ENCODE data around the gene EPB41L1. TPM values are rescaled to one million over a fixed set of nuclear protein-coding genes. Genes with fewer than 3 reads are reported as not detected.

The EPB41L1 gene
- total RNA-seq, 2 donors from 2014 or later: 0.26 to 1.0 TPM

DNA sequence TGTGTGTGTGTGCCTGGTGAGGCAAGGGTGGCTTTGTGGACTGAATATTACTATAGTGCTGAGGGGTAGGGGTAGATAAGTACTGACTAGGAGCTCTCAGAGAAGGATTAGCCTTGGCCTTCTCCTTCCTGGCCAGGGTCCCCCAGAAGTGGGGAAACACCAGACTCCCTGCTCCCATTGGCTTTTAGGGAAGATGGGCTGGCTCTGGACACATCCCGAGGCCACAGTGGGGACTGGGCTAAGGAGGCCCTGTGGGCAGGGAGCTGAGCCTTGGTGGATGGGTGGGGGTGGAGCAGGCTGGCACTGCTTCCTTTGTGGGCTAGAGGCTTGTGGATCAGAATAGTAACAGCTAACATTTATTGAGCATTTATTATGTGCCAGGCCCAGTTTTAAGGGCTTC lies 3.1 kb downstream of the EPB41L1 start:
- no peak for ATAC-seq (replicated peaks)
- no peaks in the 10 kb centered on the region for H3K9me3 Mint-ChIP-seq
- no peak overlapping the region for H3K27ac Mint-ChIP-seq
- H3K27me3 Mint-ChIP-seq: peaks cover 23% of the 10 kb centered on the region
- no peaks in the 10 kb centered on the region for H3K4me1 Mint-ChIP-seq
- no peaks in the 10 kb centered on the region for H3K36me3 Mint-ChIP-seq (ENCODE audit: low read depth)
- no peak overlapping the region for H3K4me3 Mint-ChIP-seq

DNA sequence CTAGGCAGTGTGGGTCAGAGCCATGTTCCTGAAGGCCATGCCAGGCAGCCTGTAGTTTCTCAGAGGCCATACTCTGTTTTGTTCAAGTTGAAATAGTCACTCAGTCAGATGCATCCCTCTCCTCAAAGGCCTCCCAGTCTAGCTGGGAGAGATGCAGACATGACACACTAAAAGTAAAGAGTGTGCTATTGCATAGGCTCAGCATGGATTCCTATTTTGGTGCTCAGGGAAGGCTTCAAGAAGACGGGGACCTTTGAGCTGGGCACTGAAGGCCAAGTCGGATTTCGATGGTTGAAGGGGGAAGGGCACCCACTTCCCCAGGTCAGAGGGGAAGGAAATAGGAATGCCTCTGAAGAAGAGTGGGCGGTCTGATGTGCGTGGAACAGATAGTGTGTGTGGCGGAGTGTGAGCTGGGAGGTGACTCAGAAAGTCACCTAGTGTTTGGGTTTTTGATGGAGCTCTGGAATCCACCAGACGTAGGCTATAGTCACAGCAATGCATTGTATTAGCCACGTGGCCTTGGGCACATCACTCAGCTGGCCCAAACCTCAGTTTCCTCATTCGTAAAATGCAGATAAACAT lies 3.7 kb downstream of the EPB41L1 start:
- peak; percentile 29 for ATAC-seq (replicated peaks)
- H3K9me3 Mint-ChIP-seq: no peaks in the 10 kb centered on the region
- H3K27me3 Mint-ChIP-seq: peaks cover 17% of the 10 kb centered on the region
- H3K4me3 Mint-ChIP-seq: no peak overlapping the region
- no peaks in the 10 kb centered on the region for H3K4me1 Mint-ChIP-seq
- no peaks in the 10 kb centered on the region for H3K36me3 Mint-ChIP-seq (ENCODE audit: low read depth)
- no peak overlapping the region for H3K27ac Mint-ChIP-seq

DNA sequence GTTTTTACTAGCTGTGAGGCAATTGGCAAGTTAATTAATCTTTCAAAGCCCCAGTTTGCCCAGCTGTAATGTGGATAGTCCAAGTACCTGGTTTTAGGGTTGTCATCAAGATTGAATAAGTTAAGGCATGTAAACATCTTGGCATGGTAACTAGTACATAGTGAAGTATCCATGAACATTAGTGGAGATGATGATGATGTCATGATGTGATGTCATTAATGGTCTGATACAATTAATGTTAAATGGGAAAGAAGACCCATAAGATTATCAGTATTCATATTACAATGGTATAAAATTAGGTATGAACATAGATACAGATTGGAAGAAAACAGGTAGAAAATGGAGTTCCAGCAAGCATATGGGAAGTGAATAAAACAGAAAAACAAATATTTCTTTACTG lies 5.3 kb downstream of the EPB41L1 start:
- H3K36me3 Mint-ChIP-seq (ENCODE audit: low read depth): no peaks in the 10 kb centered on the region
- no peaks in the 10 kb centered on the region for H3K4me1 Mint-ChIP-seq
- H3K4me3 Mint-ChIP-seq: no peak overlapping the region
- no peaks in the 10 kb centered on the region for H3K9me3 Mint-ChIP-seq
- ATAC-seq (replicated peaks): no peak
- no peak overlapping the region for H3K27ac Mint-ChIP-seq
- peaks cover 10% of the 10 kb centered on the region for H3K27me3 Mint-ChIP-seq

DNA sequence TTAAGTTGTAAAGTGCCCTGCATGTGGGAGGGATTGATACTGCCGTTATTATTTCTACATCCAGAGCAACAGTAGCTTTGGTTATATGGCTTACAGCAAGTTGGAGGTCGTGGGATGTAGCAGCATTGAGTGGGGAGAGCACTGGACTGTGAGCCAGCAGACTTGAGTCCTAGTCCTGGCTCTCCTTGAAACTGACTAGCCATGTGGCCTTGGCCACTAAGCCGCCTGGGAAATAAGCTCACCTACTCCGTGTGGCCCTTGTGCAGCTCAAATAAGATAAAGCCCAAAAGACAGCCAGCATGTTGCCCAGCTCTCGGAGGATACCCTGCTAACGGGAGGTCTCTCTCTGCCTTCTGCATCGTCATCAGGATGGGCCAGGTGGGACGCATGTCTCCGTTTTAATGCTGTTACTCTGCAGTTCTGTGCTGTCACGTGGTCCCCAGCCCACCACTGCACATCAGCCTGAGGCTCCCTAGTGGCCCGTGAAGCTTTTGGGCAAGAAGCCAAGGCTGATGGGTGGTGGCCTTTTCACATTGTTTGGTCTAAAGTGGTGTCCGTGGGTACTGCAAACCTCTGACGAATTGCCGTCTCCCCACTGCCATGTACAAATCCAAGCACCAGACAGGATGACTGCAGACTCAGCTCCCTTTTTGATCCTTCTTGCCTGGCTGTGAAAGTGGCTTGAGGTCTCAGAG lies 7.9 kb downstream of the EPB41L1 start:
- no peaks in the 10 kb centered on the region for H3K4me1 Mint-ChIP-seq
- H3K27me3 Mint-ChIP-seq: no peaks in the 10 kb centered on the region
- H3K9me3 Mint-ChIP-seq: no peaks in the 10 kb centered on the region
- ATAC-seq (replicated peaks): no peak
- no peak overlapping the region for H3K4me3 Mint-ChIP-seq
- no peak overlapping the region for H3K27ac Mint-ChIP-seq
- no peaks in the 10 kb centered on the region for H3K36me3 Mint-ChIP-seq (ENCODE audit: low read depth)

DNA sequence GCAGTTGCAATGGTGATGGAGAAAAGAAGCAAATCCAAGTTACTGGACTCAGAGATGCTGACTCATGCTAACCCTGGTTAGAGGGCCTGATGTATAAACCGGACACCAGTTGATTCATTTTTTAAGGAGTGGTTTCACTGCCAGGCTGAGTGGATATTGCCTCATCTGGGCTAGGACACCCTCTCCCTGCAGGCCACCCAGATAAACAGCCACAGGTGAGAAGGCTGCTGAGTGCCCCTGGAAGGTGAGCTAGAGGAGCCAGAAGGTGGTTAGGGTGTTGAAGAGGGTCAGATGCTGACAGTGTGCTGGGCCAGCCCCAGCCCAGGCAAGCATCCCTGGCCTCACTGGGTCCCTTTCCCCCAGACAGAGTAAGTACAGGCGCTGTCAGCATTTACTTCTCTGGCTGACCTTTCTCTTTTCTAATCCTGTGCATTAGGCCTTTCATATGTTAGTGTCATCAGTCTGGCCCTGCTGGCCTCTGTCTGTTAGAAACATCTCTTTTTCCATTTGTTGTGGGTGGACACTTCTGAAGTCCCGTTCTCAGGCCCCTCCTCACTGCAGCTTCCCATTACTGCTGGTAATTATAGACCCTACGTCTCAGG lies 13.5 kb downstream of the EPB41L1 start:
- no peak for ATAC-seq (replicated peaks)
- Mint-ChIP-seq H3K27me3 (peaks cover 4% of the 10 kb centered on the region), H3K4me3 (no peak overlapping the region), H3K4me1 (no peaks in the 10 kb centered on the region), H3K9me3 (no peaks in the 10 kb centered on the region), H3K27ac (no peak overlapping the region), H3K36me3 (ENCODE audit: low read depth) (no peaks in the 10 kb centered on the region)

DNA sequence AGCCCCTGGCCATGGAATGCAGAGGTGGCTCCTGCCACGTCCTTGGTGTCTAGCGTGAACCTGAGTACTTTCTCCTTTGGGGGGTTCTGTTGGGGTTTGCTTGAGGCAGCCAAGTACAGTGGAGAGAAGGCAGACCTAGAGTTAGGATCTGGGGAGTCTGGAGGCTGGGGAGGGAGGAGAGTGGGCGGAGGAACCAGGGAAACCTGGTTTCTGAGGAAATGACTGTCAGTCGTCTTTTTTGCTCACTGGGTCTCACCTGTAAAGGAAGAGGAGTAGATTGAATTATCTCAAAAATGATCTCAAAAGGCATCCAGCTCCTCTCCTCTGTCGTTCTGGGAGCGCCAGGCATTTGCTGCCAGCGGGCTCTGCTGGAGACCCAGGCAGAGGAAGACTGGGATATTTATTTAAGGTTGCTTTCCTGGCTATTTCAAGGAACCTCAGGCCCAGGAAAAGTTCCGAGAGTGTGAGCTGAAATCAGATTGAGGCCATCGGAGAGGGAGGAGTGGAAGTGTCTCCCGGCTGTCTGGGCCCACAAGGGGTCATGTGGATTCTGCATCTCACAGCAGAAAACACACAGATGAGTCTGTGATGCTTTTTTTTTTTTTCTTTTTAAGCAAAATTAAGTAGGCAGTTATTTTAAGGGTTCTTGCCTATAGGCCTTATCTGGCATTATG lies 16.1 kb downstream of the EPB41L1 start:
- Mint-ChIP-seq H3K4me1 (no peaks in the 10 kb centered on the region), H3K36me3 (ENCODE audit: low read depth) (no peaks in the 10 kb centered on the region), H3K4me3 (no peak overlapping the region), H3K27ac (no peak overlapping the region), H3K27me3 (peaks cover 4% of the 10 kb centered on the region), H3K9me3 (no peaks in the 10 kb centered on the region)
- ATAC-seq (replicated peaks): no peak

DNA sequence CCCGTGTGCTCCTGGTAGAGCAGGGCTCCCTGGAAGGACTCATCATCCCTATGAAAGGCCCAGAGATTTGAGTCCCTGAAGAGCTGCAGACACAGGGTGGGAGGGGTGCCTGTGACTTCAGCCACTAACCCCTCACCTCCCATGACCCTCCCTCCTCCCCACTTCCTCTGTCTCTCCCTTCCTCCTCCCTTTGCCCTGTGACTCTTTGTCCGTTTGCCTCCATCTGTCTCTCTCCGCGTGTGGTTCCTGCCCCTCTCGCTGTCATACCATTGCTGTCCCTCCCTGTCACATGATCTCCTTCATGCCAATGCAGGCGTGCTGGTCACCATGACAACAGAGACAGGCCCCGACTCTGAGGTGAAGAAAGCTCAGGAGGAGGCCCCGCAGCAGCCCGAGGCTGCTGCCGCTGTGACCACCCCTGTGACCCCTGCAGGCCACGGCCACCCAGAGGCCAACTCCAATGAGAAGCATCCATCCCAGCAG lies 19.0 kb downstream of the EPB41L1 start:
- ATAC-seq (replicated peaks): no peak
- Mint-ChIP-seq H3K9me3 (no peaks in the 10 kb centered on the region), H3K27me3 (peaks cover 8% of the 10 kb centered on the region), H3K4me1 (no peaks in the 10 kb centered on the region), H3K4me3 (no peak overlapping the region), H3K36me3 (ENCODE audit: low read depth) (no peaks in the 10 kb centered on the region), H3K27ac (no peak overlapping the region)

DNA sequence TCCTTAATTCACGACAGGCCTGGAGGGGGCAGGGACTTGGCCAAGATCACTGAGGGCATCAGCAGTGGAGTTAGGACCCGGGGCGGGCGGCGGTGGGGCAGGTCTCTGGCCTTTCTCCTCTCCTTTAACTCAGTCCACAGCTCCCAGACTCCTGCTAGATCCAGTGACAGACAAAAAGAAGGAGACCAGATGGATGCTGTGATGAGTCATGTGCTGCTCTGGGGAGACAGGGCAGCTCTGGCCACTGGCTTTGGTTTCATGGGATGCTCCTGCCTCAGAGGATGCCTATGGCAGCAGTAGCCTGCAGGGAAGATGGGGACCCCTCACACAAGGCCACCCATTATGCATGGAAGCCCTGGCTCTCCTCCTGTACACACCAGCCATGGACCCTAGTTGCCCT lies 20.5 kb downstream of the EPB41L1 start:
- Mint-ChIP-seq H3K27ac (no peak overlapping the region), H3K4me3 (no peak overlapping the region), H3K27me3 (peaks cover 4% of the 10 kb centered on the region), H3K9me3 (no peaks in the 10 kb centered on the region), H3K4me1 (no peaks in the 10 kb centered on the region), H3K36me3 (ENCODE audit: low read depth) (no peaks in the 10 kb centered on the region)
- no peak for ATAC-seq (replicated peaks)

DNA sequence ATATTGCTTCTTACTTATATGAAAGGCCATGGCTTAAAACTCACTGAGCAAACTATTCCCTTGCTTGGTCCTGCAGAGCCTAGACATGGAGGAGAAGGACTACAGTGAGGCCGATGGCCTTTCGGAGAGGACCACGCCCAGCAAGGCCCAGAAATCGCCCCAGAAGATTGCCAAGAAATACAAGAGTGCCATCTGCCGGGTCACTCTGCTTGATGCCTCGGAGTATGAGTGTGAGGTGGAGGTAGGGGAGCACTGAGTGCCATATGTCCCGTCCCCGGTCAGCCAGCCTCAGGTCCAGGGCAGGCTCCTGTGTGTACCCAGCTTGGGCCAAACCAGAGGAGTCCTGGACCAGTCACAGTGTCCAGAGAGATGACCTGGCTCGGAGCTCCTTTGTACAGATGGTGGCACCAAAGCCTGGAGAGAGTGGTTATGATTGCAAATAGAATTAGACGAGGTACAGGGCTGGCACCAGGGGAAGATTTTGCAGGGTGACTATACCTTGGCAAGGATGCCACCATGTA lies 21.0 kb downstream of the EPB41L1 start:
- no peak for ATAC-seq (replicated peaks)
- peaks cover 4% of the 10 kb centered on the region for H3K27me3 Mint-ChIP-seq

DNA sequence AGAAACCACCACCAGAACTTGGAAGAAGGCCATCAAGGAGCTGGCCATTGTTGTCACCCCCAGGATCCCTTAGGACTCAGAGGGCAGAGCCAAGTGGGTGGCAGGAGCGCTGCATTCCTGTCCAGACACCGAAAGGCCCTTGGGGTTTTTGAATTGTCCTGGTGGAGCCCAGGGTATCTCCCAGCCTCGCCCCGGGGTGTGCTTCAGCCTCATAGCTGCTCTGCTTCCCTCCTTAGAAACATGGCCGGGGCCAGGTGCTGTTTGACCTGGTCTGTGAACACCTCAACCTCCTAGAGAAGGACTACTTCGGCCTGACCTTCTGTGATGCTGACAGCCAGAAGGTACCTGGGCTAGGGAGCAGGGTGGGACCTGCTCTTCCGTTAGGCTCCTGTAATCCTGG lies 23.2 kb downstream of the EPB41L1 start:
- H3K36me3 Mint-ChIP-seq (ENCODE audit: low read depth): no peaks in the 10 kb centered on the region
- H3K4me3 Mint-ChIP-seq: no peak overlapping the region
- no peaks in the 10 kb centered on the region for H3K4me1 Mint-ChIP-seq
- H3K27ac Mint-ChIP-seq: no peak overlapping the region
- ATAC-seq (replicated peaks): no peak
- no peaks in the 10 kb centered on the region for H3K9me3 Mint-ChIP-seq
- H3K27me3 Mint-ChIP-seq: peaks cover 4% of the 10 kb centered on the region

More for the DNA sequence above, 21.0 kb downstream of the EPB41L1 start:
- Mint-ChIP-seq H3K27ac (no peak overlapping the region), H3K4me1 (no peaks in the 10 kb centered on the region), H3K9me3 (no peaks in the 10 kb centered on the region), H3K36me3 (ENCODE audit: low read depth) (no peaks in the 10 kb centered on the region), H3K4me3 (no peak overlapping the region)

DNA sequence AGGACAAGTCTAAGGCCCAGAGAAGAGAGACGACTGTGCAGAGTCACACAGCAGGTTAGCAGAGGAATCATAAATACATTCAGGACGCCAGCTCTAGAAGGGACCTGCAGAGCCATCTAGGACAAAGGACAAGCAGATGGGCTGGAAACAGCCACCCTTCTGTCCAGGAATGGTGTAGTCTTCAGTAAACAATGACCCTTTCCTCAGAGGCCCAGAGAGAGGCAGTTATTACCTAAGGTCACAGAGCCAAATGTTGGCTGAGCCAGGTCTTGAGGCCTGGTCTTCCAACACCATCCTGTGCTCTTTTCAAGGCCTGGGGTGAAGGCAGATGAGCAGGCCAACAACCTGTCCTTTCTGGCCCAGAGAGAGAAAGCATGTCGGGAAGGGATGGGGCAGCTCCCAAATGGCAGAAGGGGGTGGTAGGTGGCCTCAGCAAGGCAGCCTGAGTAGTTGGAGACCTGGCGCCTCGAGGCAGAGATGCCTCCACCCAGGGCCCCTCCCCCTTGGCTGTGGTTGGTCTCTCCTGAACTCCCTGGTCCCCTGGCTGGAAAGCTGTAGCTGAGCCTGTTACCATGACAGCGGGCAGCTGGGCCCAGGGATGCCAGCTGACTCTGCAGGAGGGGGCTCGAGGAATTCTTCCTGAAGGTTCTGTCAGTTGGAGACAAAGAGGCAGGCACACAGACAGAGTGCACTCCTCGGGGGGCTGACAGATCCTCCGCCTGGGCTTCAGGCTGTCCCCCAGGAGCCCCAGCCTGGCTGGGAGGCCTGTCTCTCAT lies 24.8 kb downstream of the EPB41L1 start:
- ATAC-seq (replicated peaks): no peak
- no peaks in the 10 kb centered on the region for H3K4me1 Mint-ChIP-seq
- H3K9me3 Mint-ChIP-seq: no peaks in the 10 kb centered on the region
- peaks cover 4% of the 10 kb centered on the region for H3K27me3 Mint-ChIP-seq
- no peak overlapping the region for H3K27ac Mint-ChIP-seq
- H3K4me3 Mint-ChIP-seq: no peak overlapping the region
- H3K36me3 Mint-ChIP-seq (ENCODE audit: low read depth): no peaks in the 10 kb centered on the region

DNA sequence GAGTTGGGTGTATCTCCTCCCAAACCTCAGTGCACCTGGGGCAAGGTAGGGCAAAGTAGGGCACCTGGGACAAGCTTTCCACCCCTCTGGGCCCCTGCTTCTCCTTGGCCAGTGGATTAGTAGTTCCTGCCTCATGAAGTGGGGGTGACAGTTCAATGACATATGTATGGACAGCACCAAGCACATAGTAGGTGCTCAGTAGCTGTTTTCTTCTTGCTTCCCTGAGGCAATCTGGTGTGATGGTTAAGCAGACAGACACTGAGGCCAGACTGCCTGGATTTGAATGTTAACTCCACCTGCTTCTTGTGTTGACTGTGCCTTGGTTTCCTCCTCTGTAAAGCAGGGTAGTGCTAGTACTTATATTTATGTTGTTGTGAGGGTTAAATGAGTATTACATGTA lies 25.8 kb downstream of the EPB41L1 start:
- Mint-ChIP-seq H3K4me3 (no peak overlapping the region), H3K27ac (no peak overlapping the region), H3K36me3 (ENCODE audit: low read depth) (no peaks in the 10 kb centered on the region), H3K9me3 (no peaks in the 10 kb centered on the region), H3K27me3 (peaks cover 4% of the 10 kb centered on the region), H3K4me1 (no peaks in the 10 kb centered on the region)
- ATAC-seq (replicated peaks): no peak

DNA sequence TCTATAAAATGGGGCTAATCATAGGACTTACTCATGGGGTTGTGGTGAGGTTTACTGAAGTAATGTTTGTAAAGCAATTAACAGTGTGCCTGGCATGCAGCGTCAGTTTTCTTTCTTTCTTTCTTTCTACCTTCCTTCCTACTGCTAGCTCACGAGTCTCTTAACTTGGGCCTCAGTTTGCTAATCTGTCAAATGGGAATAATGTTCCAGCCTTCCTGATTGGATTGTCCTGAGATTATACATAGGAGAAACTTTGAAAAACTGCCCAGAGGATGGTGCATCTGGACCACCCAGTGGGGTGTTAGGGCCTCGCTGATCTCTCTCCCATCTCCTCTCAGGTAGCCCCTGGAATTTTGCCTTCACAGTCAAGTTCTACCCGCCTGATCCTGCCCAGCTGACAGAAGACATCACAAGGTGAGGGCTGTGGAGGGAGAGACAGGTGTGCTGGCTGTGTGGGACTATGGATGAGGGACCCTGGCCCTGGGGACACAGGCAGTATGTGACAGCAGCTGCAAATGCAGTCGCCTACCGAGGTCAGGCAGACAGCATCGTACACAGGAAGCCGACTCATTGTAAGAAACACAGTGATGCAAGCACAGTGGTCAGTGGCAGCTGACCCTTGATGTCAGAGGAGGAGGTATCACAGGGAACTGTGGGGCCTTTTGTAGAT lies 27.5 kb downstream of the EPB41L1 start:
- Mint-ChIP-seq H3K27ac (no peak overlapping the region), H3K27me3 (peaks cover under 1% of the 10 kb centered on the region), H3K36me3 (ENCODE audit: low read depth) (no peaks in the 10 kb centered on the region), H3K9me3 (no peaks in the 10 kb centered on the region), H3K4me3 (no peak overlapping the region), H3K4me1 (no peaks in the 10 kb centered on the region)
- ATAC-seq (replicated peaks): no peak
